AG09319 (cell line): ENCODE data around the gene NTMT1.
A peak's percentile ranks its signal among the peaks of the same experiment; 100 is the strongest.

Experiments used
- DNase-seq: peaks from one replicate; pipeline ENCODE4 v3.0.0-alpha.2; 2010; ENCODE audit warnings: low read depth; ENCODE audit errors: extremely low read depth
- TF ChIP-seq, protein P1 (sequence below): IDR thresholded peaks from 2 replicates; pipeline ENCODE4 v1.5.1; 2011; ENCODE audit warnings: low read depth, mild to moderate bottlenecking, inconsistent platforms, low read length, moderate library complexity

Gene NTMT1

DNA sequence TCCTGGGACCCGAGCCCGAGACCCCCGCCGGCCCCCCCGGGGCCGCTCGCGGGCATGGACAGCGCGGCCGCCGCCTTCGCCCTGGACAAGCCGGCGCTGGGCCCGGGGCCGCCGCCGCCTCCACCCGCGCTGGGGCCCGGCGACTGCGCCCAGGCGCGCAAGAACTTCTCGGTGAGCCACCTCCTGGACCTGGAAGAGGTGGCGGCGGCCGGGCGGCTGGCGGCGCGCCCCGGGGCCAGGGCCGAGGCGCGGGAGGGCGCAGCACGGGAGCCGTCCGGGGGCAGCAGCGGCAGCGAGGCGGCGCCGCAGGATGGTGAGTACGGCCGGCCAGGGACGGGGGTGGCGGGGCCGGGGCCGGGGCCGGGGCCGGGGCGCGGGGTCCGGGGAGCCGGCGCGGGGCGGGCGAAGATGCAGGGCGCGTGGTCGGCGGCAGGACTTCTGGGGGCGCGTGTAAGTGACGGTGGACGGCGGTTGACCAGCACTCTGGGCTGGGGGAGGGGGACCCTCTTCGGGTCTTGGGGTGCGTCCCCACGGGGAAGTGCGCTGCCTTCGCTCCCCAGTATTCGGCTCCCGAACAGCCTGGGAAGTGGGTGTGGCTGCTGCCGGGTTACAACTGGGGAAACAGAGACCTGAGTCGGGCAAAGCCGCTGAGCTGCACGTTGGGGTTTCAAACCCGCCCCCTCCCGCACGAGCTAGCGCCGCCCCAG is 40.0 kb downstream of the NTMT1 start:
- TF ChIP-seq, protein P1, sequence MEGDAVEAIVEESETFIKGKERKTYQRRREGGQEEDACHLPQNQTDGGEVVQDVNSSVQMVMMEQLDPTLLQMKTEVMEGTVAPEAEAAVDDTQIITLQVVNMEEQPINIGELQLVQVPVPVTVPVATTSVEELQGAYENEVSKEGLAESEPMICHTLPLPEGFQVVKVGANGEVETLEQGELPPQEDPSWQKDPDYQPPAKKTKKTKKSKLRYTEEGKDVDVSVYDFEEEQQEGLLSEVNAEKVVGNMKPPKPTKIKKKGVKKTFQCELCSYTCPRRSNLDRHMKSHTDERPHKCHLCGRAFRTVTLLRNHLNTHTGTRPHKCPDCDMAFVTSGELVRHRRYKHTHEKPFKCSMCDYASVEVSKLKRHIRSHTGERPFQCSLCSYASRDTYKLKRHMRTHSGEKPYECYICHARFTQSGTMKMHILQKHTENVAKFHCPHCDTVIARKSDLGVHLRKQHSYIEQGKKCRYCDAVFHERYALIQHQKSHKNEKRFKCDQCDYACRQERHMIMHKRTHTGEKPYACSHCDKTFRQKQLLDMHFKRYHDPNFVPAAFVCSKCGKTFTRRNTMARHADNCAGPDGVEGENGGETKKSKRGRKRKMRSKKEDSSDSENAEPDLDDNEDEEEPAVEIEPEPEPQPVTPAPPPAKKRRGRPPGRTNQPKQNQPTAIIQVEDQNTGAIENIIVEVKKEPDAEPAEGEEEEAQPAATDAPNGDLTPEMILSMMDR = no peak
- no peak for DNase-seq

DNA sequence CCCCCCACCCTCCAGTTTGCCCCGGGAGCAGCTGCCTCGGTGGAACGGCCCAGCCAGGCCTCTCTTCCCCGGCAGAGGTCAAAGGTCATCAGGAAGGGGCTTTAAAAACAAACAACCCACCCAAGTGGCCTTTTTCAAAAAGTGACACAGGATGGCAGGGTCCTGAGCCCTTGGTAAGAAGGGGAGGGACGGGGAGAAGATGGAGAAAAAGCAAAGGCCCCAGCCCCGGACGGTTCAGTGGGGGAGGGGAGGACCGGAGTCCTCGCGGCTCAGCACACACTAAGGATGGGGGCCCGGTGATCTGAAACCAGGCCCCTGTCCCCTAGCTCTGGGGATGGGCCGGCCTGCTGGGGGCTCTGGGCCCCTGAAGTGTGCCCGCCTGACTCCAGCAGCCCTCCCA is 40.6 kb downstream of the NTMT1 start:
- DNase-seq = no peak
- TF ChIP-seq, protein P1 = no peak

DNA sequence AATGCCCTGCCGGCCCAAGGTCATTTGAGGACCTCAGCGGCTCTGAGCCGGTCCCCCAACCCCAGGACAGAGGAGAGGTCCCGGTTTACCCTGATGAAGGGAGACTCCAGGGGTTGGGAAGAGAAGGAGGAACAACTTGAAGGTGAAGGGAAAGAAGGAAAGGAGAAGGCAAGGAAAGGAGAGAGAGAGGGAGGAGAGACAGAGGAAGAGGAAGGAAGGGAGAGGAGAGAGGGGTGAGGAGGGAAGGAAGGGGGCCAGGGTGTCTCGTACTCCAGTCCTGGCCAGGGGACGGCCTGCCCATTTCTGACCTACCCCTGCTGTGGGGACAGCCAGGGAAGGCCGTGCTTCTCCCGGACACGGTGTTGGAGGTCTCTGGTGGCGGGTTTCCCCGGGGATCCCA is 41.4 kb downstream of the NTMT1 start:
- TF ChIP-seq, protein P1 = no peak
- no peak for DNase-seq

DNA sequence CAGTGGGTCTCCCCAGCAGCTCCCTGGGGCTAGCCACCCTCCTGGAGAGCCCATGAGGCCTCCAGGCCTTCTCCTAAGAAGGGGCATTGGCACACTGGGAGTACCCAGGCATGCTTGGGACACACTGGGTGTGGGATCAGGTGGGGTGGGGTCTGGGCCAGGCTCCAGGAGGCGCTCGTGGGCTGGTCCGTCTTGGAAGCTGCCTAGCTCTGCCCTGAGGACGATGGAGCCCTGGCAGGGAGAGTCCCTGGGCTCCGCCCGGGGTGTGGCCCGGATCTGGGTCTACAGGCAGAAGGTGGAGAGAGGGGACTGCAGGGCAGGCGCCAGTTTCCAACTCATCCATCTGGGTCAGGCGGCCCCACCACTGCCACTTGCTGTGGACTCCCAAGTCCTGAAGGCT is 41.9 kb downstream of the NTMT1 start:
- DNase-seq = no peak
- TF ChIP-seq, protein P1 = peak; percentile 40

DNA sequence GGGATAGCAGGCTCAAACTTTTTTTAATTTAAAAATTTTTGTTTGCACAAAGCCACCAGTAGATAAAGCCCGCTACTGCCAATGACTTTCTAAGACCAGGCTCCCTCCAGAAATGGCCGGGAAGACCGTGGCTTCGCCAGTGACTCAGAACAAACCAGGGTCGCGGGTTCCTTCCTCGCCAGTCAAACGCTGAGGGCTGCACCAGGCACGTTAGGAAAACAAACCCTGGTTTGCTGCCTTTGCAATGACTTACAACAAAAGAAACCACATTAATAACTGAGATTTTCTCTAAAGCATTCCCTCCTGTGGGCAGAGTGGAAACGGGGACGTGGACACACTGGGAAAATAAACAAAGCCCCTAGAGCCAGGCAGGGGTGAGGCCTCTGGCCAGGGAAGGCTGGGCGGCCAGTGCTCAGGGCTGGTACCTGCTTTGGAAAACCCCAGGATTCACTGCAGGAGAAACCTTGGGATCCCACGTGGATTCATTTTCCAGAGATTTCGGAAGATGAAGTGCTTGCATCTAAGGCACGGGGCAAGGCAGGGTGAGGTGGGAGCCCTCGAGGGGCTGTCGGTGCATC is 43.3 kb downstream of the NTMT1 start:
- DNase-seq = no peak
- TF ChIP-seq, protein P1 = no peak

DNA sequence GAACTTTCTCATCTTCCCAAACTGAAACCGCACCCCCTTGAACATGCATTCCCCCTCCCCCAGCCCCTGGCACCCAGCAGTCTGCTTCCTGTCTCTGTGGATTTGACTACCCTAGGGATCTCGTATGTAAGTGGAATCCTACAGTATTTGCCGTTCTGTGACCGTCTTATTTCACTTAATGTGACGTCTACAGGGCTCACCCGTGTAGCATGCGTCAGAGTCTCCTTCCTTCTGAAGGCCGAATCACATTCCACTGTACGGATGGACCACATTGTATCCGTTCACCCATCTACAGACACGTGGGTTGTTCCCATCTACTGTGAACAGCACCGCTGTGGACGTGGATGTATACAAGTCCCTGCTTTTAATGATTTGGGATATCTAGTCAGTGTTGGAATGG is 44.0 kb downstream of the NTMT1 start:
- TF ChIP-seq, protein P1 = no peak
- no peak for DNase-seq

DNA sequence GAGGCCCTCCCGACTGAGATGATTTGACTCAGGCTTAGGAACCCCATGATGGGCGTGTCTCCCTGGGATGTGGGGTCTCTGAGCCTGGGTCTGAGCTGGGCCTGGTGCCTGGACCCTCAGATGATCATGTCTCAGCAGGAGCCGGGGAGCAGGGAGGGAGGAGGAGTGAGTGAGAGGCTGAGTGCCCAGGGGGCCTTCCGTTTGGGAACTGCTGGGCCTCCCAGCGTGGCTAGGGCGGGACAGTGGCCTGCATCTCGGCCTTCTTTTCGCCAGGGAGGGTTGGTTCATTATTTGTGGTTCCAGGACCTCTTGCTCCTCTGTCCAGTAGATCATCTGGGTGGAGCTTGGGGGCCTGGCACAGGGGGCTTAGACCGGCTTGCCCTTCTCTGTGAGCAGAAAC is 45.1 kb downstream of the NTMT1 start:
- no peak for DNase-seq
- TF ChIP-seq, protein P1 = no peak
